Mesodermal cell (in vitro differentiated cells): ENCODE results near the gene TMSB4X.
A peak's percentile ranks its signal among the peaks of the same experiment; 100 is the strongest.
"Not testable (repeated sequence)": the region's sequence is repeated elsewhere in the genome, so short reads cannot be mapped to it uniquely, and the experiment has no call there.

Source experiments
- H3K27ac ChIP-seq: 2 replicates; pipeline ENCODE4 v1.7.0; 2013; ENCODE audit warnings: mild to moderate bottlenecking, low read depth, low read length, moderate library complexity; ENCODE audit not compliant: severe bottlenecking
- H3K36me3 ChIP-seq: 2 replicates; pipeline ENCODE4 v1.7.1; 2013; ENCODE audit warnings: mild to moderate bottlenecking, low read length, moderate library complexity; ENCODE audit not compliant: control insufficient read depth, insufficient read depth
- H3K4me1 ChIP-seq: one replicate; pipeline ENCODE4 v1.7.1; 2013; ENCODE audit warnings: mild to moderate bottlenecking, low read length; ENCODE audit not compliant: insufficient read depth, control insufficient read depth, poor library complexity, severe bottlenecking
- H3K4me3 ChIP-seq: 2 replicates; pipeline ENCODE4 v1.7.0; 2013; ENCODE audit warnings: low read length, control low read depth, mild to moderate bottlenecking; ENCODE audit not compliant: insufficient read depth, poor library complexity, severe bottlenecking; ENCODE audit errors: extremely low read depth
- H3K9me3 ChIP-seq: 2 replicates; pipeline ENCODE4 v1.7.1; 2013; ENCODE audit warnings: mild to moderate bottlenecking, low read length, moderate library complexity; ENCODE audit not compliant: control insufficient read depth
- WGBS, 2 experiments: methylation state at CpG; one replicate each; pipeline ENCODE4 v1.1.5; 2013; ENCODE audit warnings: missing lambda C conversion rate in 2 of 2; ENCODE audit not compliant: insufficient coverage in 2 of 2; 5-methylcytosine and 5-hydroxymethylcytosine counted together

TMSB4X gene

DNA sequence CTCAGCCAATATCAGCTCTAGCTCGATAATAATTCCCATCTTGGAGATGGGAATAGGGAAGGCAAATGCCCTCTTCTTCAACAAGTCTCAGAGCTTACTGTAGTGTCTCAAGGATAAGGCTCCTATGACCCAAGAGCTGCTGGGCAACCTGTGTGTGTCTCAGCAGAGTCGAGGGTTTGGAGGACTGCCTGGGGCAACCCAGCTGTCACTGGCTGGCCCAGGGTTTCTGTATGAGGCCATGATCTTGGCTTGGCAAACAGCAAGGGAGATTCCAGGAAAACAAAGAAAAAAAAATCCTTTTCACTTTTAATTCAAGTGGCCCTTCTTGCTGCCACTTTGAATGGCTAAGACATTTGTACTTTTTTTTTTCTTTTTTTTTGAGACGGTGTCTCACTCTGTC is 34.4 kb downstream of the TMSB4X start:
- Histone ChIP-seq H3K9me3 (no peaks in the 10 kb centered on the region), H3K4me3 (no peak overlapping the region), H3K27ac (no peak overlapping the region), H3K36me3 (no peaks in the 10 kb centered on the region), H3K4me1 (peaks cover 7% of the 10 kb centered on the region)
- 75 to 83% methylated on average over 1 of the region's 3 CpGs for WGBS, 2 experiments

DNA sequence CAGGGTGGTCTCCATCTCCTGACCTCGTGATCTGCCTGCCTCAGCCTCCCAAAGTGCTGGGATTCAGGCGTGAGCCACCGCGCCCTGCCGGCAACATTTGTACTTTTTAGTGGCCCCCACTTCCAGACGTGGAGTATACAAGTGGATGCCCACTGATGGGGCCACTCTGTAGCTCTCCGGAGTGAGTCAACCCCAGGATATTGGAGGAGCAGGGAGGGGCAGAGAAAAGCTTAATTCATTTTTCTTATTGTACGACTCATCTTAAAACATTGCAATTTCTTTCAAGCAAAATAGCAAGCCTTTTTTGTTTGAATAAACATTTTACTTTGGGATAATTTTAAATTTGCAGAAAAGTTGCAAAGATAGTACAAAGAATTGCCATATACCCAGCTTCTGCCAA is 34.9 kb downstream of the TMSB4X start:
- H3K4me3 ChIP-seq = no peak overlapping the region
- no peaks in the 10 kb centered on the region for H3K9me3 ChIP-seq
- 100% methylated on average over 1 to 3 of the region's 8 CpGs for WGBS, 2 experiments
- no peaks in the 10 kb centered on the region for H3K36me3 ChIP-seq
- H3K27ac ChIP-seq = no peak overlapping the region
- peaks cover 7% of the 10 kb centered on the region for H3K4me1 ChIP-seq

DNA sequence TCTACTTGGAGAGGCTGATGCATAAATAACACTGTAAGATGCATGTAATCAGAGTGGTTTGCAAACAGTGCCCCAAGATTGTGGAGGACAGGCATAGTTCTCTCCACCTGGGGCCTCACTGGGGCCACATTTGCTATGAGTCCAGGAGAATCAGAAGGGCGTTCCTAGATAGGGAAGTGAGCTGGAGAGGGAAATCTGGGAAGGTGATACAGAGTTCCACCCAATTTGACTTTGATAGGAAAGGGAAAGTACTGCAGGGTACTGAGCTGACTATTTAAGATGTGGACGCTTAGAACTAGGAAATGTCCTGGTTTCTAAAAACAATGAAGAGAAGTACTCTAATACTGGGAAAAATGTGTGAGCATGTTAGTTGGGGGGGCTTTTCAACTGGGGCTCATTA is 35.6 kb downstream of the TMSB4X start:
- Histone ChIP-seq H3K9me3 (no peaks in the 10 kb centered on the region), H3K4me3 (no peak overlapping the region), H3K36me3 (no peaks in the 10 kb centered on the region), H3K4me1 (peaks cover 9% of the 10 kb centered on the region), H3K27ac (no peak overlapping the region)
- WGBS, 2 experiments = 100% methylated on average over 1 of the region's 2 CpGs; no CpG with 5 or more reads in 1 of the 2 experiments

DNA sequence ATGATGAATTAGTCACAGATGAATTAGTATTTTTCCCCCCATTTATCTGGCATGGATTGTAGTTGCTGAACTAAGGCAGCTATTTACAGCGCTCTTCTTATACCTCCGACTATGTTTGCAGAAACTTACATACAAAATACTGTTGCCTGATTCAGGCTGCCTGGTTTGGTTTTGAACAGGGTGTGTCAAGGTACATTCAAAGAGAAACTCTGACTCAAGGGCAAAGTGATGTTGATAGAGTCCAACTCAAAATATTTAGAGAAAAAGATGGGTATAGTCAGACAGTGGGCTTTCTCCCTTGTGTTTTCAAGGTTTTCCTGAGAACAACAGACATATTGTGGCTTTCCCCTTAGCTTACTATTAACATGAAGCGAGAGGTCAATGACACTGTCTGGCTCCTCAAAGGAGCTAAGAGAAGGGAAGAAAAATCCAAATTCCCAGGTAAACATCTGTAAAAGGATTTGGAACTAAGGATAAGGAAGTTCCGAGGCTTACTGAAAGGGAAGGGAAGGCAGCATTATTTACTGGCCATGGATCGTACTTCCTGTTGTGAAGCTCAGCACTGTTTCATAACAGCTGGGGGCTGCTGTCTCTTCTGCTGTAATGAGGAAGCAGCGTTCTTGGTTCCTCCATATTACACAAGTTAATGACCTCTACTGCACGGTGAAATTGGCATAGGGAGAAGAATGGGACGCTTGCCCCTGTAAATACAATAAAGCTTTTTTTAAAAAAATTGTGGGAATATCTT is 38.6 kb downstream of the TMSB4X start:
- H3K9me3 ChIP-seq = no peaks in the 10 kb centered on the region
- peak overlapping the region; percentile 16 for H3K27ac ChIP-seq
- no peak overlapping the region for H3K4me3 ChIP-seq
- WGBS, 2 experiments = 40 to 100% methylated on average over 1 to 2 of the region's 8 CpGs
- no peaks in the 10 kb centered on the region for H3K36me3 ChIP-seq
- peaks cover 11% of the 10 kb centered on the region for H3K4me1 ChIP-seq

DNA sequence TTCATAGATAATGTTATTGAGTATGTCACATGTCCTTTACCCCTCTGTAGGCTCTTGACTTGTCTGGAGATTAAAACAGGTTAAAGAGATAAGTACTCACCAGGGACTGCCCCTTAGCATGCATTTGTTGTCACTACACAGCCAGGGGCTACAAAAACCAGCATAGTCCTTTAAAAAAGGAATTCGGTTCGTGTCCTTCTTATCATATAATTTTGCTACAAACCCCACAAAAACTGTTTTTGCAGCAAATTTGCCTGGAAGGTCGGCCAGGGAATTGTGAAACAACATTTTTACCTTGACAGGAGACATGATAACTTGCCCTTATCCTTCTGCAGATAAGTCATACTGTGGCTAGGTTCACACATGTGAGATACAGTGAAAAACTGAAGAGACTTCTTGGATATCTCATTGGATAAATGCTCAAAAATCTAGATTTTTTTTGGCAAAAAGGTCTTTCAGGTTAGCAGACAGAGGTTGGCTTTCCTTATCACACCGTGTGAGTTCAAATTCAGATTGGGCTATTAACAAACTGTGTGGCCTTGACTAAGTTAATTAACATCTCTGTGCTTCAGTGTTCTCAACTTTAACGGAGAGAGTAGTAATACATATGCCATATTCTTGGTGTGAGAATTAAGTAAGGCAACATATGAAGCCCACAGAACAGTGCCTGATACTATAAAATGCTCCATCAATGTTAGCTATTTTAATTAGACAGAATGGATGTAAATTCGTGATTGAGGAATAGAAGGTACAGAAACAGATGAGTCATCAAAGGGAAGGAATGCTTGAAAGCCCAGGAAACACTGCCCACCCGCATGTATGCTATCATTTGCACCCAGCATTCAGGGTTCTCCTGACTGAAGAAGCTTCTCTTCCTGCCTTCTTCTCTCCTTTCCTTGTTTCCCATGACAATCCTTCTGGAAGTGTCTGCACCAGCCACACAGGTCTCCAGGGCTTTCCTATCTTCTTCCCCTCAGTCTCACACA is 39.5 kb downstream of the TMSB4X start:
- Histone ChIP-seq H3K4me3 (no peak overlapping the region), H3K36me3 (no peaks in the 10 kb centered on the region), H3K4me1 (peaks cover 9% of the 10 kb centered on the region), H3K27ac (no peak overlapping the region), H3K9me3 (no peaks in the 10 kb centered on the region)
- WGBS, 2 experiments = 50 to 83% methylated on average over 1 to 2 of the region's 7 CpGs

DNA sequence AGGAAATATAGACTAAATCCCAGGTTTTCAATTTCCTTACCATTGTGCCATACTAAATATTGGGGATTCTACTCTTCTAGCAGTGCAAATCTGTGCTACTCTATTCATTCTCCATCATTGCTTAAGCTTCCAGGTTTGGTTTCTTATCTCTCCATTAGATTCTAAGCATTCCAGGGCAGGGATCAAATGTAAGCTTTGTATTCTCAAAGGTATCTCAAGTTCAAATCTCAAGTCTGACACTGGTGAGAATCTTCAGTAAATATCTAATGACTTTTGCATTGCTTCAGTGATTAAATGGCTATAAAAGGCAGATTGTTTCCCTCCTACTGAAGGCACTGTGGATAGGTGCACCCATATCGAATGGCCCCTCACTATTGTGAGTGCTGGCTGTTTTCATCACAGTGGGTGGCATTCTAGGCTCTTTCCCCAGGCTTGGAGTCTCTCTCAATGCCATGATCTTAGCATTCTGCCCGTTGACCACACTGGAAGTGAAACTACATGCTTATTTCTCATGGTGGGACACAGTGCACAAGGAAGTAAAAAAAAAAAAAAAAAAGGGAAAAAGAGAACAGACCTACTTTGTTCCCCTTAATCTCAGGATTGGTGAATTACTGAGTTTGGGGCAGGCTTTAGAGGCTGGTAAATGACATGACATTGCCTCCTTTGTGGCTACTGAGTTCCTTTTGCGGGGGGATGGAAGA is 40.8 kb downstream of the TMSB4X start:
- no peaks in the 10 kb centered on the region for H3K9me3 ChIP-seq
- H3K4me1 ChIP-seq = peaks cover 9% of the 10 kb centered on the region
- no peaks in the 10 kb centered on the region for H3K36me3 ChIP-seq
- H3K4me3 ChIP-seq = no peak overlapping the region
- no CpG with 5 or more reads among the region's 3 CpGs for WGBS, 2 experiments
- H3K27ac ChIP-seq = no peak overlapping the region

DNA sequence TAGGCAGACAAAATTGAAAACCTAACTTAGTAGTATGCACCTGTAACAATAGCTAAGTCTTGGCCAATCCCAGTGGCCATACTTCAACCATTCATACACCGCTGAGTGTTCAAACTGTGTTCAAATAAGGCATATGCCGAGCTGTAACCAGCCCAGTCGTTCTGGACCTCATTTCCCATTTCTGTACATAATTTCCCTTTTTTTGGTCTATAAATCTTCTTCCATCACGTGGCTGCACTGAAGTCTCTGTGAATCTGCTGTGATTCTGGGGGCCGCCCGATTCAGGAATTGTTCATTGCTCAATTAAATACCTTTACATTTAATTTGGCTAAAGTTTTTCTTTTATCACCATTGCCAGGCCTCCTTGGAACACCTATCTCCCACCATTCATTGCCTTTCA is 41.8 kb downstream of the TMSB4X start:
- H3K4me1 ChIP-seq, H3K27ac ChIP-seq, H3K4me3 ChIP-seq, H3K36me3 ChIP-seq, H3K9me3 ChIP-seq: not testable (repeated sequence)
- WGBS, 2 experiments = 84 to 95% methylated on average over 3 to 6 of the region's 6 CpGs

DNA sequence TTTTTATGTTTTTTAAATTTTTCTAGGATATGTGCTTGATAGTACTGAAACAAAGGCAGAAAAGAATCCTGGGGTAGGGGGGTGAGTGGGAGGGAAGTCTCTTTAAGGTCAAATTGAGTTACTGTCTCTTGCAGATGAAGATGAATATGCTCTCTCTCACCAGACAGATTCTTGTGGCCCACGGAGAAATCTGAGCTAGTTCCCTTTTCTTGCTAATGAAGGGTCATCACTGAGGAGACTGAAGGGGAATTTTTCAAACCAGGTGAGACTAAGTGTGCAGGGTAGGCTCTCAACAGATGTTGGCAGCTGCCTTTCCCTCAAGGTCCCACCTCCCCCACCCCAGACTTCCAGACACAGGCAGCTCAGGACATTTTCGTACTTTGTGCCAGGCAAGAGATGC is 48.0 kb downstream of the TMSB4X start:
- Histone ChIP-seq H3K9me3 (no peaks in the 10 kb centered on the region), H3K4me1 (peaks cover 6% of the 10 kb centered on the region), H3K36me3 (no peaks in the 10 kb centered on the region), H3K4me3 (no peak overlapping the region), H3K27ac (no peak overlapping the region)
- no CpG with 5 or more reads among the region's 2 CpGs for WGBS, 2 experiments

DNA sequence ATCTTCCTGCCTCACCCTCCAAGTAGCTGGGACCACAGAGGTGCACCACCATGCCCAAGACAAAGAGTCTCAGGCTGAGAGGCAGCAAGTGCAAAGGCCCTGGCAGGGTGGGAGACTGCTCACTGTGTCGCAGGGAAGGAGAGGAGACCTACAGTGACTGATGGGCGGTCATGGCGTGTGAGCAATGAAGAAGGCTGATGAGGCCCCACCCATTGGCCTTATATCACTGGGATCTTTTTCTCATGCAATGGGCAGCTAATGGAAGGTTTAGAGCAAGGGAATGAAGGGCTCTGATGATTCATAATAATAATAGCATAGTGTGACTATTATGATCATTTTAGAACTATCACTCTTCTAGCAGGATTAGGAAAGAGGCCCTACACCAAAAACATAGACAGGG is 48.7 kb downstream of the TMSB4X start:
- peaks cover 6% of the 10 kb centered on the region for H3K4me1 ChIP-seq
- no peaks in the 10 kb centered on the region for H3K36me3 ChIP-seq
- 80 to 100% methylated on average over 1 of the region's 3 CpGs for WGBS, 2 experiments
- H3K27ac ChIP-seq = no peak overlapping the region
- no peak overlapping the region for H3K4me3 ChIP-seq
- H3K9me3 ChIP-seq = no peaks in the 10 kb centered on the region

DNA sequence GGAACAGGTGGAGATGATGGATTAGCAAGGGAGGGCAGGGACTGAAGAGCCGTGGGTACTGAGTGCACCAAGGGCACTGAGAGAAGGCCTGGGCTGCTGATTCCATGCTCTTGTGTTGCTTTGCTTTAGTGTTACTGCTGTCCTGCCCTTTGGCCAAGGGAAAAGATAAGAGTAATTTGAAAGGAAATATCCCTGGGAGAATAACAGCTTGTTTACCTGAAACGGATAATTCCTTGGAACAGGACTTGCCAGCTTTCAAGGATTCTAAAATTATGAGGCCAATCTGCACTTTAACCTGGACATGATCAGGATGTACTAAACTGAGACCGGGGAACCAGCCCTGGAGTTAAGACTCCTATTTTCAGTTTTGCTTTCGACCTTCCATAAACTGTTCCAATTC is 49.1 kb downstream of the TMSB4X start:
- Histone ChIP-seq H3K4me1 (peaks cover 6% of the 10 kb centered on the region), H3K36me3 (no peaks in the 10 kb centered on the region), H3K4me3 (no peak overlapping the region), H3K27ac (no peak overlapping the region), H3K9me3 (no peaks in the 10 kb centered on the region)
- 71 to 82% methylated on average over 1 to 2 of the region's 4 CpGs for WGBS, 2 experiments
